Gastroesophageal sphincter (tissue), 4 donors: ENCODE data around the gene TCF4. TPM values are rescaled to one million over a fixed set of nuclear protein-coding genes. Genes with fewer than 3 reads are reported as not detected.
A peak's percentile ranks its signal among the peaks of the same experiment; 100 is the strongest.

ENCODE experiments used
- ATAC-seq: fragments of 150-250 bp; one replicate; pipeline ENCODE4 v1.9.1; 2016; ENCODE audit warnings: mild to moderate bottlenecking, moderate library complexity
- H3K27ac ChIP-seq, 4 donors: fragments of 200-600 bp; sonication (generic) in 3 of 4; 1 replicate in 3 of 4; 2 replicates in 1 of 4; pipeline ENCODE4 v1.5.1; 2016 to 2019
- H3K27me3 ChIP-seq: fragments of 200-600 bp; sonication (generic); one replicate; pipeline ENCODE4 v1.5.1; 2019
- H3K36me3 ChIP-seq, 2 donors: fragments of 200-600 bp; sonication (generic); one replicate each; pipeline ENCODE4 v1.5.1; 2019; ENCODE audit warnings: control low read depth in 1 of 2
- H3K4me1 ChIP-seq, 3 donors: fragments of 200-600 bp; sonication (generic); 1 replicate in 2 of 3; 2 replicates in 1 of 3; pipeline ENCODE4 v1.5.1; 2016 to 2019; ENCODE audit warnings: control low read depth in 2 of 3
- H3K4me3 ChIP-seq, 2 donors: fragments of 200-600 bp; sonication (generic); one replicate each; pipeline ENCODE4 v1.5.1; 2019; ENCODE audit warnings: mild to moderate bottlenecking in 1 of 2, moderate library complexity in 1 of 2
- H3K9me3 ChIP-seq, 3 donors: fragments of 200-600 bp; sonication (generic); one replicate each; pipeline ENCODE4 v1.5.1; 2017 to 2019; ENCODE audit warnings: control low read depth in 2 of 3
- CTCF ChIP-seq, 4 experiments: fragments of 200-600 bp in 2 of 4; fragments of 450-650 bp in 2 of 4; sonication (generic) in 1 of 4; IDR thresholded peaks; one replicate each; pipeline ENCODE4 v1.5.1; 2017 to 2019; ENCODE audit warnings: antibody characterized with exemption in 4 of 4, mild to moderate bottlenecking in 2 of 4, moderate library complexity in 2 of 4
- EP300 ChIP-seq: sonication (generic); formaldehyde crosslinking; IDR thresholded peaks from one replicate; pipeline ENCODE4 v1.6.1; 2017; ENCODE audit warnings: antibody characterized with exemption, mild to moderate bottlenecking
- POLR2A ChIP-seq, 2 donors: fragments of 450-650 bp; IDR thresholded peaks; one replicate each; pipeline ENCODE4 v1.6.1; 2017; ENCODE audit warnings: antibody characterized with exemption in 2 of 2, mild to moderate bottlenecking in 2 of 2, moderate library complexity in 1 of 2
- POLR2AphosphoS5 ChIP-seq: sonication (generic); formaldehyde crosslinking; IDR thresholded peaks from one replicate; pipeline ENCODE4 v1.6.1; 2017; ENCODE audit warnings: antibody characterized with exemption
- WGBS, 2 donors: methylation state at CpG; one replicate each; pipeline ENCODE4 v1.1.5; 2018; ENCODE audit warnings: low coverage in 1 of 2; 5-methylcytosine and 5-hydroxymethylcytosine counted together
- total RNA-seq, 4 donors: library from RNA; depleted of rRNA; stranded (reverse); fragments of >200 nt; gene quantifications; one replicate each; pipeline ENCODE4 v1.1.0, GENCODE V29; 2016

The TCF4 gene
- total RNA-seq, 4 donors from 2014 or later: 64.1 to 87.6 (median 76.2) TPM

DNA sequence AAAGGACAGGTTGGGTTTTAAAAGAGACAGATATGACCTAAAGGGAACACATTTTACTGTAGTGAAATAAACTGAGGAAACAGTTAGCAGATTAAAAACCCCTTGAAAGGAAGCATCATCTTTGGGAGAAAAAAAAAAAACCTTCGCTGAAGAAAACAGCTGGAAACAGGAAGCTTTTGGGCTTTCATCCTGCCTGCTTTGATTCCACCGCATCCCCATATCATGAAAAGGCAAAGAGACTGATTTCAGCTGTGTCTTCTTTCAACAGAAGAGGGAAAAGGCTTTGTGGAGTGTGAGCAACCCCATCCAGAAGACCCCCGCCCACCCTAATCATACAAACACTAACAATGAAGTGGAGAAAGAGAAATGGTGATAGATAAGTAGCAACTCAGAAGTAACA is 86.4 kb downstream of the TCF4 start:
- WGBS, 2 donors: 53 to 63% methylated on average over 2 to 3 of the region's 3 CpGs
- Histone ChIP-seq H3K9me3 (no peaks in the 10 kb centered on the region), H3K4me1 (peaks cover 0 to 32% (median 0%) of the 10 kb centered on the region in 3 donors), H3K4me3 (no peak overlapping the region), H3K36me3 (no peaks in the 10 kb centered on the region), H3K27ac (peak overlapping the region in 3 of 4 donors; percentile 18 to 26 (median 23)), H3K27me3 (no peaks in the 10 kb centered on the region)
- TF ChIP-seq CTCF (IDR thresholded peaks at IDR 0.05) (no peak), POLR2AphosphoS5 (no peak), POLR2A (IDR thresholded peaks at IDR 0.05) (no peak), EP300 (no peak)
- no peak for ATAC-seq

- Histone ChIP-seq H3K4me3 (no peak overlapping the region), H3K27me3 (no peaks in the 10 kb centered on the region), H3K4me1 (peaks cover 0 to 32% (median 0%) of the 10 kb centered on the region in 3 donors), H3K36me3 (no peaks in the 10 kb centered on the region), H3K27ac (peak overlapping the region in 3 of 4 donors; percentile 12 to 56 (median 36)), H3K9me3 (no peaks in the 10 kb centered on the region)
- ATAC-seq: no peak
- WGBS, 2 donors: 16 to 24% methylated on average over 4 of the region's 4 CpGs
- no peak for TF ChIP-seq POLR2A (IDR thresholded peaks at IDR 0.05)
- TF ChIP-seq CTCF (IDR thresholded peaks at IDR 0.05): no peak
- no peak for TF ChIP-seq EP300
- TF ChIP-seq POLR2AphosphoS5: peak; percentile 56
These were observed 87.5 kb downstream of the TCF4 start for GRCh38 chr18:55500316-55501086.

DNA sequence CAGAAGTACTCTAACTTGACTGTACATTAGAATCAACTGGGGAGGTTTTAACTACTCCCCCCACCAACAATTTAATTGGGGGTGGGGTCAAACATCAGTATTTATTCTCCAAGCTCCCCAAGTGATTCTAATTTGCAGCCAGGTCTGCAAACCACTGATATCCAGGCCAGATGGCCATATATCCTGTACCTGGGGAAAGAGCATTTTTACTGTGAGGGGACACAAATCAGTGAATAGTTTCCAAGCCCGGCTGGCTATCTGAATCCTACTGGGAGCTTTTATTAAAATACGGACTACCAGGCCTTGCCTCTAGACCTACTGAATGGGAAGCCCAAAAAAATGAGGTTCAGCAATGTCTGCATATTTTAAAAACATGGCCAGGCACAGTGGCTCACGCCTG is 88.5 kb downstream of the TCF4 start:
- Histone ChIP-seq H3K27me3 (no peaks in the 10 kb centered on the region), H3K4me1 (peaks cover 0 to 32% (median 0%) of the 10 kb centered on the region in 3 donors), H3K9me3 (no peaks in the 10 kb centered on the region), H3K4me3 (no peak overlapping the region), H3K27ac (peak overlapping the region in 3 of 4 donors; percentile 36 to 56 (median 50)), H3K36me3 (no peaks in the 10 kb centered on the region)
- no peak for ATAC-seq
- 94% methylated on average over 3 of the region's 3 CpGs; no CpG with 5 or more reads in 1 of the 2 donors for WGBS, 2 donors
- TF ChIP-seq POLR2A (IDR thresholded peaks at IDR 0.05): no peak
- TF ChIP-seq POLR2AphosphoS5: no peak
- no peak for TF ChIP-seq CTCF (IDR thresholded peaks at IDR 0.05)
- TF ChIP-seq EP300: no peak

GRCh38 chr18:55497825-55498403 is 90.1 kb downstream of the TCF4 start:
- Histone ChIP-seq H3K27ac (no peak overlapping the region), H3K36me3 (no peaks in the 10 kb centered on the region), H3K27me3 (no peaks in the 10 kb centered on the region), H3K4me3 (no peak overlapping the region), H3K4me1 (peaks cover 0 to 32% (median 0%) of the 10 kb centered on the region in 3 donors), H3K9me3 (no peaks in the 10 kb centered on the region)
- WGBS, 2 donors: 81 to 89% methylated on average over 3 to 5 of the region's 5 CpGs
- ATAC-seq: no peak
- TF ChIP-seq POLR2A (IDR thresholded peaks at IDR 0.05): no peak
- no peak for TF ChIP-seq EP300
- no peak for TF ChIP-seq CTCF (IDR thresholded peaks at IDR 0.05)
- no peak for TF ChIP-seq POLR2AphosphoS5

- 94 to 100% methylated on average over 1 of the region's 1 CpG for WGBS, 2 donors
- H3K4me1 ChIP-seq: peaks cover 0 to 5% (median 0%) of the 10 kb centered on the region in 3 donors
- H3K27ac ChIP-seq: no peak overlapping the region
- no peak for TF ChIP-seq EP300
- TF ChIP-seq CTCF (IDR thresholded peaks at IDR 0.05): no peak
- TF ChIP-seq POLR2AphosphoS5: no peak
- no peak for TF ChIP-seq POLR2A (IDR thresholded peaks at IDR 0.05)
- ATAC-seq: no peak
- H3K36me3 ChIP-seq: no peaks in the 10 kb centered on the region
- H3K27me3 ChIP-seq: no peaks in the 10 kb centered on the region
- H3K4me3 ChIP-seq: no peak overlapping the region
- H3K9me3 ChIP-seq: no peaks in the 10 kb centered on the region
These were observed 93.1 kb downstream of the TCF4 start for GRCh38 chr18:55494899-55495298.
